AG04450 (cell line): ENCODE results near the gene ARHGAP45. TPM values are rescaled to one million over a fixed set of nuclear protein-coding genes. Genes with fewer than 3 reads are reported as not detected.

Experiments
- CTCF ChIA-PET: fragments of 300-600, 350-600 bp; formaldehyde crosslinking; extraction: SDS; loops from one replicate; lab custom pipeline; 2022; ENCODE audit warnings: antibody characterized with exemption, inconsistent platforms; lab: Charles Lee
- POLR2A ChIA-PET: fragments of 350-600 bp; formaldehyde crosslinking; extraction: SDS; loops from one replicate; lab custom pipeline; 2021; ENCODE audit warnings: antibody characterized with exemption, inconsistent platforms; lab: Yijun Ruan, JAX
- DNase-seq: peaks from one replicate; pipeline ENCODE4 v3.0.0-alpha.2; 2011; ENCODE audit warnings: low read depth, low spot score
- H3K27ac ChIP-seq: one replicate; pipeline ENCODE4 v1.5.1; 2012; ENCODE audit warnings: low read depth, low read length, control low read depth
- H3K27me3 ChIP-seq: one replicate; pipeline ENCODE4 v1.6.0; 2012; ENCODE audit warnings: low read length; ENCODE audit not compliant: control insufficient read depth, insufficient read depth
- H3K4me3 ChIP-seq: 2 replicates; pipeline ENCODE4 v1.5.1; 2011; ENCODE audit warnings: mild to moderate bottlenecking, low read depth, low read length, control low read depth
- H3K9me3 ChIP-seq: 2 replicates; pipeline ENCODE4 v1.5.1; 2012; ENCODE audit warnings: low read length; ENCODE audit not compliant: control insufficient read depth, insufficient read depth
- CTCF ChIP-seq: IDR thresholded peaks from 2 replicates; pipeline ENCODE4 v1.5.1; 2011; ENCODE audit warnings: low read depth, low read length, control low read depth, inconsistent platforms
- polyA plus RNA-seq: library from polyadenylated mRNA; depleted of rRNA; stranded (reverse); fragments of >200 nt; gene quantifications from 2 replicates; pipeline ENCODE4 v1.2.3, GENCODE V29; 2011

ARHGAP45 gene
- polyA plus RNA-seq, 1 experiment = 0.36 TPM

GRCh38 chr19:1085053-1085658 is 18.2 kb downstream of the ARHGAP45 start:
- ChIA-PET POLR2A (interaction anchor here (1.1 to 3.2 kb wide), 3 partner anchors 10 to 20 kb away, joined by 3 to 10 read pairs (median 4); partner anchors contain the start of gene GPX4), CTCF (no interaction called here)
- Histone ChIP-seq H3K4me3 (no peak overlapping the region), H3K9me3 (peaks cover 17% of the 10 kb centered on the region; the same call in 1 of the 2 replicates), H3K27me3 (no peaks in the 10 kb centered on the region), H3K27ac (no peak overlapping the region)
- TF ChIP-seq CTCF = no peak
- no peak for DNase-seq

GRCh38 chr19:1085676-1086442 is 18.9 kb downstream of the ARHGAP45 start:
- CTCF ChIA-PET = interaction anchor here (0.6 kb wide), 1 partner anchor 28 kb away, joined by 3 read pairs; no protein-coding TSS in a partner anchor
- Histone ChIP-seq H3K27me3 (no peaks in the 10 kb centered on the region), H3K9me3 (peaks cover 10% of the 10 kb centered on the region; the same call in 1 of the 2 replicates), H3K27ac (no peak overlapping the region), H3K4me3 (no peak overlapping the region)
- POLR2A ChIA-PET = interaction anchor here (1.1 to 3.2 kb wide), 3 partner anchors 11 to 21 kb away, joined by 3 to 10 read pairs (median 4); partner anchors contain the start of gene GPX4
- DNase-seq = no peak
- no peak for TF ChIP-seq CTCF

- no peak for DNase-seq
- H3K9me3 ChIP-seq = peaks cover 3% of the 10 kb centered on the region; the same call in 1 of the 2 replicates
- H3K4me3 ChIP-seq = no peak overlapping the region
- ChIA-PET CTCF (interaction anchor here (0.6 kb wide), 1 partner anchor 27 kb away, joined by 3 read pairs; no protein-coding TSS in a partner anchor), POLR2A (interaction anchor here (0.8 to 3.2 kb wide), 2 partner anchors 18 to 113 kb away, joined by 4 to 10 read pairs; partner anchors contain the start of gene GPX4)
- no peak for TF ChIP-seq CTCF
- no peaks in the 10 kb centered on the region for H3K27me3 ChIP-seq
- H3K27ac ChIP-seq = no peak overlapping the region
These were observed 19.6 kb downstream of the ARHGAP45 start for GRCh38 chr19:1086613-1087012.

GRCh38 chr19:1087813-1088415 is 20.9 kb downstream of the ARHGAP45 start:
- Histone ChIP-seq H3K9me3 (no peaks in the 10 kb centered on the region; the same call in 1 of the 2 replicates), H3K27ac (no peak overlapping the region), H3K4me3 (no peak overlapping the region), H3K27me3 (no peaks in the 10 kb centered on the region)
- ChIA-PET POLR2A (no interaction called here), CTCF (no interaction called here)
- no peak for TF ChIP-seq CTCF
- no peak for DNase-seq
